GM12878 (cell line): ENCODE data around the gene GALNT15. TPM values are rescaled to one million over a fixed set of nuclear protein-coding genes. Genes with fewer than 3 reads are reported as not detected.

ENCODE experiments used
- ATAC-seq: fragments of 200-7000 bp; cut with Tn5 transposase; 3 replicates; pipeline ENCODE4 v1.9.1; 2020; ENCODE audit warnings: mild to moderate bottlenecking, moderate library complexity
- BruUV-seq: library from RNA; stranded (reverse); fragments of 400-500 nt; replicated peaks from 2 replicates; lab custom pipeline; 2021; lab: Mats Ljungman, UMichigan
- CTCF ChIA-PET: fragments of 300-600 bp; sonication (Branson Sonifier 250); formaldehyde crosslinking; extraction: SDS; loops from one replicate; lab custom pipeline; 2021; ENCODE audit warnings: inconsistent platforms; lab: Yijun Ruan, JAX
- POLR2A ChIA-PET: fragments of 350-600 bp; formaldehyde crosslinking; extraction: SDS; loops from one replicate; lab custom pipeline; 2021; ENCODE audit warnings: inconsistent platforms; lab: Charles Lee
- RAD21 ChIA-PET: fragments of 300-600 bp; sonication (Branson Sonifier 250); formaldehyde crosslinking; loops from one replicate; lab custom pipeline; 2023; ENCODE audit warnings: antibody characterized with exemption; ENCODE audit not compliant: unreplicated experiment; lab: Charles Lee
- SMC1A ChIA-PET: fragments of 300-600 bp; sonication (Branson Sonifier 250); formaldehyde crosslinking; loops from one replicate; lab custom pipeline; 2023; ENCODE audit not compliant: unreplicated experiment, uncharacterized antibody; lab: Charles Lee
- DNase-seq: peaks from one replicate; pipeline ENCODE4 v3.0.0-alpha.2; 2011; ENCODE audit warnings: low read depth, low spot score
- FAIRE-seq: peaks from 3 replicates; lab custom pipeline; 2011; peaks lifted over from hg19 to GRCh38; lab: Jason Lieb, UNC
- H2AFZ ChIP-seq: 2 replicates; pipeline ENCODE4 v1.6.0; 2011; ENCODE audit warnings: low read depth, low read length, control low read depth; ENCODE audit not compliant: control insufficient read depth
- H3K27ac ChIP-seq: 2 replicates; pipeline ENCODE4 v1.5.1; 2011; ENCODE audit warnings: control low read depth; ENCODE audit not compliant: control insufficient read depth, insufficient read depth
- H3K27me3 ChIP-seq, 2 experiments: replicated peaks in 1 of 2; 2 replicates each; pipeline versions ENCODE4 v1.6.0 to v1.6.1; 2011; ENCODE audit warnings: low read length in 1 of 2; ENCODE audit not compliant: control insufficient read depth in 2 of 2, insufficient read depth in 2 of 2
- H3K36me3 ChIP-seq, 2 experiments: 2 replicates each; pipeline ENCODE4 v1.5.1; 2011; ENCODE audit warnings: low read length in 1 of 2; ENCODE audit not compliant: control insufficient read depth in 2 of 2, insufficient read depth in 2 of 2
- H3K4me1 ChIP-seq: 2 replicates; pipeline ENCODE4 v1.6.1; 2011; ENCODE audit warnings: mild to moderate bottlenecking, low read length, moderate library complexity, mixed read lengths; ENCODE audit not compliant: control insufficient read depth, insufficient read depth
- H3K4me2 ChIP-seq: 2 replicates; pipeline ENCODE4 v1.6.0; 2011; ENCODE audit warnings: control low read depth; ENCODE audit not compliant: control insufficient read depth, insufficient read depth
- H3K4me3 ChIP-seq: fragments of 200-600 bp; sonication (generic); 2 replicates; pipeline ENCODE4 v1.5.1; 2016
- H3K79me2 ChIP-seq: 2 replicates; pipeline ENCODE4 v1.6.0; 2011; ENCODE audit warnings: low read length; ENCODE audit not compliant: control insufficient read depth, insufficient read depth
- H3K9ac ChIP-seq: 2 replicates; pipeline ENCODE4 v1.8.0; 2011; ENCODE audit warnings: low read length, control low read depth, mixed read lengths; ENCODE audit not compliant: control insufficient read depth, insufficient read depth
- H3K9me3 ChIP-seq: replicated peaks from 3 replicates; pipeline ENCODE4 v1.5.1; 2011; ENCODE audit warnings: mild to moderate bottlenecking, low read length; ENCODE audit not compliant: control insufficient read depth, insufficient read depth
- H4K20me1 ChIP-seq: 2 replicates; pipeline ENCODE4 v1.6.0; 2011; ENCODE audit not compliant: control insufficient read depth, insufficient read depth
- BCL11A ChIP-seq: IDR thresholded peaks from 2 replicates; pipeline ENCODE4 v1.6.1; 2011; ENCODE audit warnings: low read depth, low read length
- ELK1 ChIP-seq: IDR thresholded peaks from 2 replicates; pipeline ENCODE4 v1.6.1; 2012; ENCODE audit warnings: low read depth, low read length, improper control_type of control experiment
- IRF4 ChIP-seq: IDR thresholded peaks from 2 replicates; pipeline ENCODE4 v1.6.1; 2011; ENCODE audit warnings: low read depth, low read length
- MYC ChIP-seq: IDR thresholded peaks from 2 replicates; pipeline ENCODE4 v1.6.1; 2011; ENCODE audit warnings: mild to moderate bottlenecking, low read length, moderate library complexity, inconsistent platforms; ENCODE audit not compliant: insufficient read depth, insufficient replicate concordance, insufficient read length, severe bottlenecking
- NFIC ChIP-seq: IDR thresholded peaks from 2 replicates; pipeline ENCODE4 v1.6.1; 2012; ENCODE audit warnings: low read depth, mild to moderate bottlenecking, inconsistent platforms, low read length, moderate library complexity
- NFYA ChIP-seq: IDR thresholded peaks from 2 replicates; pipeline ENCODE4 v1.6.1; 2011; ENCODE audit warnings: low read depth, mild to moderate bottlenecking, low read length, improper control_type of control experiment, borderline replicate concordance
- NR2C1 ChIP-seq: fragments of 450-650 bp; IDR thresholded peaks from 2 replicates; pipeline ENCODE4 v1.6.1; 2017; ENCODE audit warnings: antibody characterized with exemption, mild to moderate bottlenecking, moderate library complexity
- RB1 ChIP-seq: fragments of 450-650 bp; formaldehyde crosslinking; IDR thresholded peaks from 2 replicates; pipeline ENCODE4 v1.6.1; 2017; ENCODE audit warnings: mild to moderate bottlenecking, borderline replicate concordance
- REST ChIP-seq: IDR thresholded peaks from 2 replicates; pipeline ENCODE4 v1.6.1; 2012; ENCODE audit warnings: mild to moderate bottlenecking, low read depth, low read length
- RUNX3 ChIP-seq: IDR thresholded peaks from 2 replicates; pipeline ENCODE4 v1.6.1; 2012; ENCODE audit warnings: low read length, inconsistent platforms
- WGBS: methylation state at CpG from one replicate; pipeline ENCODE4 v1.1.6; 2016; ENCODE audit warnings: low lambda C conversion rate; ENCODE audit not compliant: insufficient replicate concordance, insufficient coverage; ENCODE audit errors: missing lambda C conversion rate; 5-methylcytosine and 5-hydroxymethylcytosine counted together
- in situ Hi-C: fragments of 300-500 bp; cut with MboI; formaldehyde crosslinking; loops from 9 replicates; pipeline ENCODE4 v1.14.3; 2018; ENCODE audit warnings: mixed read lengths
- intact Hi-C: fragments of 100-400 bp; cut with micrococcal nuclease; formaldehyde crosslinking; loops from one replicate; pipeline ENCODE4 v1.14.2; 2022; ENCODE audit not compliant: unreplicated experiment
- polyA plus RNA-seq, 11 experiments: library from polyadenylated mRNA; depleted of rRNA in 4 of 11; unstranded in 6 of 11; stranded (reverse) in 5 of 11; fragments of >200 nt; fragmentation: Nextera tagmentation in 4 of 11; fragmentation: Illumina TruSeq in 1 of 11; extraction: Ambion mirVana in 4 of 11; extraction: Trizol in 1 of 11; gene quantifications; 1 replicate in 1 of 11; 2 replicates in 10 of 11; pipeline versions ENCODE4 v1.2.1 to v1.2.3, GENCODE V29; 2011 to 2016; ENCODE audit warnings: inconsistent platforms in 2 of 11, missing spikeins in 2 of 11, low read depth in 1 of 11
- total RNA-seq, 4 experiments: library from RNA; depleted of rRNA in 3 of 4; stranded (reverse); fragments of >200 nt in 3 of 4; fragmentation: Illumina TruSeq in 1 of 4; extraction: Trizol in 1 of 4; gene quantifications; 2 replicates each; pipeline versions ENCODE4 v1.2.1 to v1.2.3, GENCODE V29; 2013 to 2021

GALNT15 gene
- total and polyA plus RNA-seq, 10 of the 15 experiments (the other 5 are each of a cell fraction or from before 2014, with no cell fraction given): 0.03 to 0.05 TPM; not detected in 8

GRCh38 chr3:16273867-16274266, 99.4 kb downstream of the GALNT15 start:
- CTCF ChIA-PET: interaction anchor here (0.5 to 2.5 kb wide), 5 partner anchors 9 to 940 kb away, joined by 3 to 11 read pairs (median 6); partner anchors contain the start of genes DPH3 and OXNAD1
- TF ChIP-seq REST (no peak), ELK1 (no peak), IRF4 (no peak), NR2C1 (no peak), RUNX3 (no peak), MYC (no peak), RB1 (no peak), NFIC (no peak), BCL11A (no peak), NFYA (no peak)
- BruUV-seq: no TSS peak
- no peak for FAIRE-seq
- intact Hi-C loops (no loop called here), in situ Hi-C loops (no loop called here)
- POLR2A ChIA-PET: interaction anchor here (0.7 to 1.3 kb wide), 3 partner anchors 9 to 321 kb away, joined by 3 to 6 read pairs (median 5); partner anchors contain the start of genes DPH3 and OXNAD1
- no peak for ATAC-seq
- SMC1A ChIA-PET: interaction anchor here (0.6 kb wide), 2 partner anchors 322 to 791 kb away, joined by 4 to 5 read pairs; no protein-coding TSS in a partner anchor
- Histone ChIP-seq H4K20me1 (no peaks in the 10 kb centered on the region), H3K4me2 (no peak overlapping the region), H3K27ac (no peak overlapping the region), H3K9ac (no peak overlapping the region), H3K36me3 (peaks cover 2 to 9% of the 10 kb centered on the region in 2 experiments), H3K4me1 (no peaks in the 10 kb centered on the region), H2AFZ (no peak overlapping the region), H3K79me2 (peaks cover 1% of the 10 kb centered on the region; the same call in 1 of the 2 replicates), H3K27me3 (no peaks in the 10 kb centered on the region), H3K4me3 (no peak overlapping the region), H3K9me3 (no peaks in the 10 kb centered on the region)
- no peak for DNase-seq
- WGBS: 75% methylated on average over 2 of the region's 2 CpGs
- RAD21 ChIA-PET: interaction anchor here (1.0 to 1.4 kb wide), 2 partner anchors 12 to 262 kb away, joined by 3 to 4 read pairs; no protein-coding TSS in a partner anchor
